Cerebellar cortex (tissue), 1 donor: Measurements from ENCODE around the gene SPECC1.
"Not testable (repeated sequence)": the region's sequence is repeated elsewhere in the genome, so short reads cannot be mapped to it uniquely, and the experiment has no call there.

ENCODE experiments used
- DNase-seq: peaks from one replicate; pipeline ENCODE4 v3.0.0-alpha.2; 2015; ENCODE audit warnings: low spot score

SPECC1 gene

GRCh38 chr17:20010099-20010863 is 1.1 kb downstream of the SPECC1 start:
- DNase-seq: peak; percentile 91

GRCh38 chr17:20010936-20011335 is 1.8 kb downstream of the SPECC1 start:
- peak; percentile 22 for DNase-seq

- no peak for DNase-seq
Observed at GRCh38 chr17:20012017-20012536, 2.9 kb downstream of the SPECC1 start.

- DNase-seq: not testable (repeated sequence)
Observed at GRCh38 chr17:20016475-20016992, 7.4 kb downstream of the SPECC1 start.

GRCh38 chr17:20022701-20023100 is 13.5 kb downstream of the SPECC1 start:
- DNase-seq: no peak

- no peak for DNase-seq
Observed at GRCh38 chr17:20026960-20027359, 17.8 kb downstream of the SPECC1 start.

- DNase-seq: no peak
Observed at GRCh38 chr17:20028443-20028842, 19.3 kb downstream of the SPECC1 start.

- DNase-seq: no peak
Observed at GRCh38 chr17:20032636-20033035, 23.5 kb downstream of the SPECC1 start.

- DNase-seq: no peak
Observed at GRCh38 chr17:20033415-20033814, 24.3 kb downstream of the SPECC1 start.

GRCh38 chr17:20035501-20035900 is 26.3 kb downstream of the SPECC1 start:
- no peak for DNase-seq

- not testable (repeated sequence) for DNase-seq
Observed at GRCh38 chr17:20037286-20037685, 28.1 kb downstream of the SPECC1 start.

GRCh38 chr17:20039037-20039436 is 29.9 kb downstream of the SPECC1 start:
- no peak for DNase-seq

GRCh38 chr17:20040216-20040615 is 31.1 kb downstream of the SPECC1 start:
- DNase-seq: no peak

GRCh38 chr17:20043021-20043420 is 33.9 kb downstream of the SPECC1 start:
- DNase-seq: no peak

- no peak for DNase-seq
Observed at GRCh38 chr17:20045476-20045875, 36.3 kb downstream of the SPECC1 start.

- DNase-seq: no peak
Observed at GRCh38 chr17:20046629-20047028, 37.5 kb downstream of the SPECC1 start.

GRCh38 chr17:20051624-20052023 is 42.5 kb downstream of the SPECC1 start:
- DNase-seq: no peak

- DNase-seq: no peak
Observed at GRCh38 chr17:20053361-20053964, 44.3 kb downstream of the SPECC1 start.

- no peak for DNase-seq
Observed at GRCh38 chr17:20059728-20060188, 50.6 kb downstream of the SPECC1 start.

GRCh38 chr17:20063665-20064648 is 54.8 kb downstream of the SPECC1 start:
- peak; percentile 74 for DNase-seq

GRCh38 chr17:20066253-20066652 is 57.1 kb downstream of the SPECC1 start:
- DNase-seq: peak; percentile 16

- DNase-seq: no peak
Observed at GRCh38 chr17:20067711-20068110, 58.6 kb downstream of the SPECC1 start.
